GM10266 (cell line): ENCODE results near the gene KSR2.

Source experiments
- DNase-seq: peaks from one replicate; pipeline ENCODE4 v3.0.0; 2012; ENCODE audit errors: extremely low spot score
- TF ChIP-seq, protein P1 (sequence below): IDR thresholded peaks from 2 replicates; pipeline ENCODE4 v1.5.1; 2012; ENCODE audit warnings: mild to moderate bottlenecking, low read depth; ENCODE audit not compliant: control insufficient read depth, insufficient read depth; ENCODE audit errors: missing control alignments

Gene KSR2

DNA sequence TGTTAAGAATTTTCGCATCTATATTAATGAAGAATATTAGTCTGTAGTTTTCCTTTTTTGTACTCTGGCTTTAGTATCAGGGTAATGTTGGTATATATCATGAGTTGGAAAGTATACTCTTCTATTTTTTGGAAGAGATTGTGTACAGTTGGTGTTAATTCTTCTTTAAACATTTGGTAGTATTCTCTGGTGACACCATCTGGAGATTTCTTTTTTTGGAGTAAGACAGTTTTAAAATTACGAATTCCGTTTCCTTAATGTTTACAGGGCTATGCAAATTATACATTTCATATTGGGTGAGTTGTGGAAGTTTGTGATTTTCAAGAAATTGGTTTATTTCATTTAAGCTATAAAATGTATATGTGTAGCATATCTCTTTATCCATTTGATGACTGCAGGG, 423.6 kb downstream of the KSR2 start:
- no peak for DNase-seq
- TF ChIP-seq, protein P1, sequence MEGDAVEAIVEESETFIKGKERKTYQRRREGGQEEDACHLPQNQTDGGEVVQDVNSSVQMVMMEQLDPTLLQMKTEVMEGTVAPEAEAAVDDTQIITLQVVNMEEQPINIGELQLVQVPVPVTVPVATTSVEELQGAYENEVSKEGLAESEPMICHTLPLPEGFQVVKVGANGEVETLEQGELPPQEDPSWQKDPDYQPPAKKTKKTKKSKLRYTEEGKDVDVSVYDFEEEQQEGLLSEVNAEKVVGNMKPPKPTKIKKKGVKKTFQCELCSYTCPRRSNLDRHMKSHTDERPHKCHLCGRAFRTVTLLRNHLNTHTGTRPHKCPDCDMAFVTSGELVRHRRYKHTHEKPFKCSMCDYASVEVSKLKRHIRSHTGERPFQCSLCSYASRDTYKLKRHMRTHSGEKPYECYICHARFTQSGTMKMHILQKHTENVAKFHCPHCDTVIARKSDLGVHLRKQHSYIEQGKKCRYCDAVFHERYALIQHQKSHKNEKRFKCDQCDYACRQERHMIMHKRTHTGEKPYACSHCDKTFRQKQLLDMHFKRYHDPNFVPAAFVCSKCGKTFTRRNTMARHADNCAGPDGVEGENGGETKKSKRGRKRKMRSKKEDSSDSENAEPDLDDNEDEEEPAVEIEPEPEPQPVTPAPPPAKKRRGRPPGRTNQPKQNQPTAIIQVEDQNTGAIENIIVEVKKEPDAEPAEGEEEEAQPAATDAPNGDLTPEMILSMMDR, result no peak

- DNase-seq, result no peak
- TF ChIP-seq, protein P1, result no peak
Observed at GRCh38 chr12:117540011-117540410, 428.8 kb downstream of the KSR2 start.

DNA sequence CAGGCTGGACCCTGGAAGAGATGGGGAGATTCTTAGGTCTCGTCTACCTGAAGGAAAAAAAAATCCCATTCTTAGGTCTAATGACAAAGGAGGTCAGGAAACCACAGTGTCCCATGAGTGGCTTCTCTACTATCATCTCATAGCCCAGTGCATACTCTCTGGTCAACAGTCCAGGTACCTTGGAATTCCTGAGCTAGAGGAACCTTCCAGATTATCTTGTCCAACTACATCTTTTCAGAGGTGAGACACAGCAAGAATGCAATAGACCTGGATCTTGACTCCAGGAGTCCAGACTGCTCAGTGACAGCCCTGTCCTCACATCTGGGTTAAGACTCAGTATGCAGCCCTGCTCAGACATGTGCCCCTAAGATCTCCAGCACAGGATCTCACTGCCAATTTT, 429.9 kb downstream of the KSR2 start:
- TF ChIP-seq, protein P1, result no peak
- DNase-seq, result no peak

DNA sequence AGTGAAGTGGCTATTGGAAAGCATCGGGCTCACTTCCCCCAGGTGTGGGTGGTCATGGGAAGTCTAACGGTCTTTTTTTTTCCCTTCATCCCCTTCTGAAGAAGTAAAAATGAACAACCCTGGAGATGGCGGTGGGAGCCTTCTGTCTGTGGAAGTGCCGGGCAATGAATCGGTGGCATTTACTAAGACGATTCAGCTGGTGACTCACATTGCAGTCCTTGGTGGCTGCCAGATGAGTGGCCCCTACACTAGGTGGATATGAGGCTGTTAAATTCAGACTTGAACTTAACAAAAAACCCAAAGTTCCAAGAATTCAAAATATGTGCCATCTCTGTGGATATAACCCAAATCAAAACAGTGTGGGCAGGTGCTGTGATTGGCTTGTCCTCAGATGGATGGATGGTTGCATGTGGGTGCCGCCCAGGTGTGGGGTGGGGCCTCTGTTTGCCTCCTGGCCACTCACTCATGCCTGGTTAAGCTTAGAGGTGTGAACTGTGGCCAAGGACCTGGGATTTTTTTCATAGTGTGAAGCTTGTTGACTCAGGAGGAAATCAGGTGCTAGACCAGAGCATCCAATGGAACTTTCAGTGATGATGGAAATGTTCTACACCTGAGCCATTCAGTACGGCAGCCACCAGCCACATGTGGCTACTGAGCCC, 430.6 kb downstream of the KSR2 start:
- TF ChIP-seq, protein P1, result no peak
- DNase-seq, result no peak

DNA sequence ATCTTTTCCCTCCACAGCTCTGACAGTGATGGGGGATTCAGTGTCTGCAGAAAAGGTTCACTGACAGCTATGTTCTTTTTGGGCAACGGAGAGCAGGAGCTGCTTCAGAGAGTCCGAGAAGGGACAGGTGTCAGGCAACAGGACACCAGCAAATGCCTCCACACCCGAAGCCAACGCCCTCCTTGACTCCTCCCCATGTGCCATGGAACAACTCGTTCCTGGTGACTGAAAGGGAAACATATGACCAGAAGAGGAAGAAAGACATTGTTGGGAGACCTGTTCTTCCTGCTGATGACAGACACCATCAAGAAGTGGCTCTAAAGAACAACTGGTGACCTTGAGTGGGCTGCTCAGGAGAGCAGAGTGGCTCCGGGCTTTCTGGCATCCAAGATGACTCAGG, 435.1 kb downstream of the KSR2 start:
- no peak for DNase-seq
- TF ChIP-seq, protein P1, result no peak

GRCh38 chr12:117530796-117531195, 438.0 kb downstream of the KSR2 start:
- TF ChIP-seq, protein P1, result no peak
- no peak for DNase-seq

DNA sequence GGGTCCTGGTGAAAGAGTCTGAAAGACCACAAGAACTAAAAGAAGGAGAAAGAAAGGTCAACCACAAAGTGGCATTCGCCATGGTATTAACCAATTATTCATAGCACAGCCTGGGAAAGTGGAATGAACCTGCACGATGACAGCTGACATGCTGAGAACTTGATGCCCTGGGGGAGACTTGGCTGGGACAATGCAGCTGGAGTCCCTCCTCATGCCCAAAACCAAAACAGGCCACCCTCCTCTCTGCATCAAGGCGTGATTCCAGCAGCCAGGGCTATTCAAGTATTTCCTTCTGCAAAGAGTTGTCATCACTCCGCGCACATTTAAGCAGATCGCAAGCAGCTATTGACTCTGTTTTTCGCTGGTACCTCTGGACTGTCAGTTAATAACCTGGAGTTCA, 440.3 kb downstream of the KSR2 start:
- DNase-seq, result no peak
- TF ChIP-seq, protein P1, result no peak
